Measurements from ENCODE around the gene LHB.

DNA sequence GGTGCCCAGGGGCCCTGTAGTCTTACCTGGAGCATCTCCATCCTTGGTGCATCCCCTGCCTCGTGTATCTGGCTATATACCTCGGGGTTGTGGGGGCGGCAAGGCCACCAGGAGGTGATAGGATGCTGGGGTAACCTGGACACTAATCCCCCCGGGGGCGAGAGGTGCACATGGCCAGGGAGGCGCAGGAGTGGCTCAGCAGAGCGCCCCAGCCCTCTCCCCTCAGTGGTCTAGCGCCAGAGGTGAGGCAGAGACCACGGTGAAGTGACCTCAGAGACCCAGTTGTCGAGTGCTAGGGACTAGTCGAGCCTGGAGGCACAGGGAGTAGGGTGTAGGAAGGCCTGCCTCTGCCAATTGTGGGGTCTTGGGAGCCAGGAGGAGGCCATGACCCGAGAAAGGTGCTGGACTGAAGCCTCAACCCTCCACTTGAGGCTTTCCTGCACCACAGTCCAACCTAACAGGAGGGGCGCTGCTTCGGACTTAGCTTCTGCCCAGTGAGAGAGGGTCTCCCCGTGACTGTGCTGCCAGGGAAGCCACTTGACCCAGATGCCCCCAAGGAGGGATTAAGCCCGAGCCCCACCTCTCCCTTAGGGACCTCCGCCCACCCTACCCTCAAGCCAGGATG lies at the start of gene LHB:
- TF ChIP-seq, protein P1, sequence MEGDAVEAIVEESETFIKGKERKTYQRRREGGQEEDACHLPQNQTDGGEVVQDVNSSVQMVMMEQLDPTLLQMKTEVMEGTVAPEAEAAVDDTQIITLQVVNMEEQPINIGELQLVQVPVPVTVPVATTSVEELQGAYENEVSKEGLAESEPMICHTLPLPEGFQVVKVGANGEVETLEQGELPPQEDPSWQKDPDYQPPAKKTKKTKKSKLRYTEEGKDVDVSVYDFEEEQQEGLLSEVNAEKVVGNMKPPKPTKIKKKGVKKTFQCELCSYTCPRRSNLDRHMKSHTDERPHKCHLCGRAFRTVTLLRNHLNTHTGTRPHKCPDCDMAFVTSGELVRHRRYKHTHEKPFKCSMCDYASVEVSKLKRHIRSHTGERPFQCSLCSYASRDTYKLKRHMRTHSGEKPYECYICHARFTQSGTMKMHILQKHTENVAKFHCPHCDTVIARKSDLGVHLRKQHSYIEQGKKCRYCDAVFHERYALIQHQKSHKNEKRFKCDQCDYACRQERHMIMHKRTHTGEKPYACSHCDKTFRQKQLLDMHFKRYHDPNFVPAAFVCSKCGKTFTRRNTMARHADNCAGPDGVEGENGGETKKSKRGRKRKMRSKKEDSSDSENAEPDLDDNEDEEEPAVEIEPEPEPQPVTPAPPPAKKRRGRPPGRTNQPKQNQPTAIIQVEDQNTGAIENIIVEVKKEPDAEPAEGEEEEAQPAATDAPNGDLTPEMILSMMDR (IDR thresholded peaks at IDR 0.05; ENCODE audit: borderline replicate concordance, extremely low read depth, low read length, poor library complexity, severe bottlenecking) = no peak
- no peak for TF ChIP-seq EZH2 (IDR thresholded peaks at IDR 0.05; ENCODE audit: borderline replicate concordance, low read depth, low read length, severe bottlenecking)
